GM18868 (cell line): ENCODE data around the gene MIER1.
"Not testable (repeated sequence)": the region's sequence is repeated elsewhere in the genome, so short reads cannot be mapped to it uniquely, and the experiment has no call there.

ENCODE experiments used
- ATAC-seq: cut with Tn5 transposase; IDR thresholded peaks from one replicate; pipeline ENCODE4 v1.9.1; 2021; ENCODE audit warnings: mild to moderate bottlenecking, moderate library complexity; ENCODE audit not compliant: unreplicated experiment

Gene MIER1

DNA sequence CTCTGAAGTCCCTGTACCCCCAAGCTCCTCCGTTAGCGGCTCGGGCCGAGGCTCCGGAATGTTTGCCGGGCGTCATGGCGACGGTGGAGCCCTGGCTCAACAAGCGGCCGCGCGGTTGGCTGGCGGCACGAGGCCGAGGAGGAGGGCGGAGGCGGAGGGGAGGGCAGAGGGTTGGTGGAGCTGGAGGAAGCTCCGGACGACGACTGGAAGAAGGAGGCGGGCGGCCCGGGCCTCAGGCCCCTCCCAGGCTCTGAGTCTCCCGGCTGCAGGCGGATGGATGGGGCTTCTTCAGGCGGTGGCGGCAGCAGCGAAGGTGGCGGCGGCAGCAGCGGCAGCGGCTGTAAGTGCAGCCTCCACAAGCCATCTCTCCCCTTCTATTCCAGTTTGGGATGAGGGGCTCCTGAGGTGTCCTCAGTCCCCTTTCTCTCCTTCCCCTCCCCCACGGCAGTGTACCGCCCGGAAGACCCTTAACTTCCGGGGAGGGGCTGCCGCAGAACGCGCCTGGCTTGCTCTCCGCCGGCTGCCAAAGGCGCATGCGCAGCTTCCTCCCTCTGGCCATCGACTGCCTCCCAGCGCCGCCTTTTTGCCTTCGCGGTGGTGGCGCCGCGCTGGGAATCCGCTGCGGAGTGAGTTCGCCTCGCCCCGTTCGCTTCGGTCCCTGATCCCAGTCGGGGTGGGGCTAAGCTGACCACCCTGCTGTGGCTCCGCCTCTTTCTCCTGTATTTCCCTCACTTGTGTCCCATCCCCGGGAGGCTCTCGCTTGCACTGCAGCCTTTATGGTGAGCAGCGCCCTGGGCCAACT is at the start of gene MIER1, which contains the start of gene DNAI4:
Gene MIER1, plus strand, starts transcription at position 235 of the 802 bp plus-strand sequence. Its CDS starts 39 bp downstream, at position 274.
Gene DNAI4, minus strand, starts transcription at position 101 of the 802 bp plus-strand sequence. Its CDS starts 25 bp downstream, at position 76.
- ATAC-seq: peak; percentile 95

- ATAC-seq: no peak
Observed at GRCh38 chr1:66876664-66877063, 48.1 kb upstream of the MIER1 start.

- ATAC-seq: no peak
Observed at GRCh38 chr1:66889030-66889429, 35.8 kb upstream of the MIER1 start.

DNA sequence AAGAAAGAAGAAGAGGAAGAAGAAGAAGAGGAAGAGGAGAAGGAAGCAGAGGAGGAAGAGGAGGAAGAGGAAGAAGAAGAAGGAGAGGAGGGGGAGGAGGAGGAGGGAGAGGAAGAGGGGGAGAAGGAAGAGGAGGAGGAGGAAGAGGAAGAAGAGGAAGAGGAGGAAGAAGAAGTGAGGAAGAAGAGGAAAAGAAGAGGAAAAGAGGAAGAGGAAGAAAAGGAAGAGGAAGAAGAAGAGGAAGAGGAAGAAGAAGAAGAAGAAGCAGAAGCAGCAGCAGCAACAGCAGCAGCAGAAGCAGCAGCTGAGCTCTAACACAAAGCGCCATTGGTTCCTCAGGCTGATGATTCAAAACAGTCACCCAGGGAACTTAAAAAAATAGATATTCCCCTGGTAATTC is 34.2 kb upstream of the MIER1 start:
- no peak for ATAC-seq

DNA sequence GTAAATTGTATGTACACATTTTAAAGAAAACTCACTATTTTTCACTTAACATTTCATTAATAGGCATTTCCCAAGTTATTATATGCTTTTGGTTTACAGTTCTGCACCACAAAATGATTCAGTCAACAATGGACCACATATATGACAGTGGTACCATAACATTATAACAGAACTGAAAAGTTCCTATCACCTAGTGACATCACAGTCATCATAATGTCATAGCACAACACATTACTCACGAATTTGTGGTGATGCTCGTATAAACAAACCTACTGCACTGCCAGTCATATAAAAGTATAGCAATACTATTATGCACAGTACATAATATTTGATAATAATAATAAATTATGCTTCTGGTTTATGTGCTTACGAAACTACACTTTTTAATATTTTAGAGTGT is 31.1 kb upstream of the MIER1 start:
- no peak for ATAC-seq

DNA sequence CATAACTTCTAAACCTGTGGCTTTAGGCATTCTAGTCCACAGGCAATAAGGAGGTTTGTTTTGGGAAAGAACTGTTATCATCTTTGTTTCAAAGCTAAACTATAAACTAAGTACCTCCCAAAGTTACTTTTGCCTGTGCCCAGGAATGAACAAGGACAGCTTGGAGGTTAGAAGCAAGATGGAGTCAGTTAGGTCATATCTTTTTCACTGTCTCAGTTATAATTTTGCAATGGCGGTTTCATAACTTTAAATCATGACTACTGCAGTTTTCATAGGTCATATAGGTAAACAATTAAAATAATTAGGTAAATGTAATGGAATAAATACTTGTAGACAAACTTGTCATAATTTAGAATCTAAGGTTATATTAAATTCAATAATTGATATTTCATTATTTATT is 9.6 kb upstream of the MIER1 start:
- ATAC-seq: not testable (repeated sequence)

GRCh38 chr1:66916320-66916719 is 8.5 kb upstream of the MIER1 start:
- no peak for ATAC-seq

DNA sequence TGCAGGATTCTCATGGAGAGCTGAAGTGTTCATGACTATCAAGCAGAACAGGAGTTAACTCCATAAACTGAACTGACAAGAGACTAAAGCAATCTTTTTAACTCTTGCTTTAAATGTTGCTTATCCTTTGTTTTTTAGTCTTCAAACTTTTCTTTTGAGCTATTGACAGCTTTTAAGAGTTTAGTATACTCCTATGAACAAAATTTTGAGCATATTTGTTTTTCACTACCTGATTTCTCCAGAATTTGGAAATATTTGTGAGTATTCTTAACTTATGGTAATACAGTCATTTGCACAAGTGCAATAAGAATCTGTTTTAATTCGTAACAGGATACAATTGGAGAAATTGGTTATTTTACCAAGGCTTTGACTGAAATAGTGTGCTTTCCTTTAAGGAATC is 7.3 kb upstream of the MIER1 start:
- ATAC-seq: no peak

DNA sequence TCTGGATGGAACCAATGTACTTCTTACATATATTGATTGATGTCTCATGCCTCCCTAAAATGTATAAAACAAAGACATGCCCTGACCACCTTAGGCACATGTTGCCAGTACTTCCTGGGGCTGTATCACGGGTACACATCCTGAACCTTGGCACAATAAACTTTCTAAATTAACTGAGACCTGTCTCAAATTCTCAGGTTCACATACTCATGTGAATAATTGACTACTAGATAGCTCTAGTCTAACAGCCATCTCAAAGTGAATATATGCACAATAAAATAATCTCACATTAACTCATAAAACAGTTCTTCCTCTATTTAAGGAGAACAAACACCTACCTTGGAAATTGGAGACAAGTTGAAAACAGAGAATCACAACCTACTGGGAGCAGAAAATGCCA is 5.7 kb upstream of the MIER1 start:
- ATAC-seq: no peak

DNA sequence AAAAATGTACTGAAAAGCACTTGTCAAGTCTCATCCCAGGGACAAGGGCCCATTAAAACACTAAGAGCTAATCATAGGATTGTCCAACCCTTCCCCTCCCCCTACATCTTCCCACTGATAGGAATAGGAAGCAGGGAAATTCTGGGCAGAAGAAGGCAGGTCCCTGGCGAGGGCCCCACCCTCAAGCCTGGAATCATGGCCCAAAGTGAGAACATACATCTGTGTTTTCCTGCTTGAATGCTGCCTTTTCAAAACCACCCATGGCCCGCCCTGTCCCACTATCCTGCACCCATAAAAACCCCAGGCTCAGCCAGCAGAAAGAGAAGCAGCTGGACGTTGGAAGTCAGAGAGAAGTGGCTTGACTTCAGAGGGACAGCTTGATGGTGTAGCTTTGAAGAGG is 5.0 kb upstream of the MIER1 start:
- ATAC-seq: no peak

DNA sequence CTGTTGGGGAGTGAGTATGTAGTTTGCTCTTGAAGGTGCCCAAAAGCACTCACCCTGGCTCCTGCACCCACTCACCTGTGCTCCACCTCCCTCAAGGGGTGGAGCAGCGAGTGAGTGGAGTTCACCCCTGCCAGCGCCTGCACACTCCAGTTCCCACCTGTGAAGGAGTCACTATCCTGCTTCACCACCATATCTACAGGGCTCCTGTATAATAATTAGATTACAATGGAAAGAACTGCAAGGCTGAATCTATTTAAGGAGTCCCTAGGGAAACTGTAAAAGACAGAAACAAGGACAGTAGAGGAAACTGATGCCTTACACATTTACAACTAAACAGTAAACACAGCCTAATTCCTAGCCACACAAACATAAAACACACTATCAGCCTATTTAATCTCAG is 4.2 kb upstream of the MIER1 start:
- no peak for ATAC-seq

DNA sequence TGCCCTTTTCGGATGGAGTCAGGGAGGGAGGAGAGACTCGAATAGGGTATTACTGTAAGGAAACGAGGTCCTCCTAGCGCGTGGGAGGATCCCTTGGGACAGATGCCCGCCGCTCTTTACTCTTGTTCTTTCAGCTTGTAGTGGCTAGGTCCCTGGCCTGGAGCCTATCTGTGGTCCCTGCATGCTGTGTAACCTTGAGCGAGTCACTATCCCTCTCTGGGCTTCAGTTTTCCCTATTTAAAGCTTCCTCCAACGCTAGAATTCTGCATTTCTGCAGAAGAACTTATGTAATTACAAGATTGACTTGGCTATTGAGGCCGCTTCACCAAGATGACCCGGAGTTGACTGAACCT is 744 bp downstream of the MIER1 start:
- peak; percentile 0 for ATAC-seq

DNA sequence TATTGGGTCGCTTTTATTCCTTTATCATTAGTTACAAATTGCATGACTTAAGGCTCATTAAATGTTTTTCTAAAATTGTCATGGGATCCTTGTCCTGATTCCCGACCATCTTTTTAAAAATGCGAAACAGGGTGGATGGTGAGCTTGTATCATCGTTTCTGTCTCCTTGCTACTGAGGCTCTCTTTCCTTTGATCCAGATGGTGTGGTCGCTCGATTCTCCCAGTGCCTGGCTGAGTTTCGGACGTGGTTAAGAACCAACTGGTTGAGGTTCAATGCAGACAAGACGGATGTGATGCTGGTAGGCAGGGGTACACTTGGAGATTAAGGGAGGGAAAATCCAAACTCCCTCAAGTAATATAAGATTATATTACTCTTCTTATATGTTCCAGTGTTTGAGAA is 1.2 kb downstream of the MIER1 start:
- ATAC-seq: no peak

GRCh38 chr1:66927528-66927927 is 2.7 kb downstream of the MIER1 start:
- no peak for ATAC-seq

GRCh38 chr1:66929146-66929688 is 4.4 kb downstream of the MIER1 start:
- no peak for ATAC-seq

GRCh38 chr1:66929691-66929998 is 4.9 kb downstream of the MIER1 start:
- no peak for ATAC-seq

GRCh38 chr1:66929999-66930822 is 5.4 kb downstream of the MIER1 start:
- ATAC-seq: peak; percentile 67

DNA sequence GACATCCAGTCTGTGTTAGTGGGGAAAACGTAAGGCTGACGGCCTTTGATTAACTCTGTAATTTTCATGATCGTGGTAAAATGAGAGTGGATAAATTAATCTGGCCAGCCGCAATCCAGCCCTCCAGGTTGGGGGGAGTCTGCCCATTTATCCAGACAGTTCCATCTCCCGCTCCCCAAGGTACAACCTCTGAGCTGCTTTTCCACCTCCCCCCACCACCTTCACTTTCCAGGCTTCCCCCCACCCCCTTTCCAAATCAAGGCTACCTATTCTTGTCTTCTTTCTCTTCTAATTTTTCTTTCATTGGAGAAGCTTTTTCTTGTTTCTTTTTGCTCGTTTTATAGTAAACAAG is 6.0 kb downstream of the MIER1 start:
- ATAC-seq: no peak

DNA sequence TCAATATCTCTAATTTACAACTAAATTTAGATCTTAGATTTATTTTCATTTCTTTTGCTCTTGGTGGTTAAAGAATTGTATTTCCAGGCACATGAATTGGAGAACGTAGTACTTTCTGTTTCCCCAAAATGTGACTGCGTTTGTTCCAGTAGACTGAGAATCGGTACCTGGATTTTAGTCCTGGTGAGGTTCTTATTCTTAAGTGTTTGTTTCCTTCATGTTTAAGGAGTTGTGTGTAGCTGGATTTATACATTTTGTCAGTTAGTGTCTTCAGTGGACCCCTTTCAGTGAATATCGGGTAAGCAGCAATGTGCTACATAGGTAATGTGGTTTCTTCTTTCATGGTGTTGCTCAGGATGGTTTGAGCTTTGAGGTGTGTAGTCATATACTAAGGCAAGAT is 6.8 kb downstream of the MIER1 start:
- no peak for ATAC-seq

DNA sequence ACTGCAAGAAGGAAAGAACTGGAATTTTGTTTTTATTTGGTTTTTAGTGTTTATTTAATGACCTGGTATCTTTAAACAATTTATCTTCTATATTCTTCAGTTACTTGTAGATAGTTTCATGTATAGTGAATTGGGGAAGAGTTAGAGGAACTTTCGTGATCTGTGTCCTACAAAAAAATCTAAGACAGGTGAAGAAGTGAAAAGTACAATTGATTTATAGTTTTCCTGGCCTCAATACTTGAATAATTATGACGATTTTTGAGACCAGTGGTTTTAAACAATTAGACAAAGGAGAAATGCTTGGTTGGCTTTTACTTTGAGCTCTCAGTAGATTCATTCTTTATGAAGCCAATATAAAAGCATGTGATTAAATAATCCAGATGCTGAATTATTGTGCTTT is 7.5 kb downstream of the MIER1 start:
- no peak for ATAC-seq

GRCh38 chr1:66933887-66934700 is 9.3 kb downstream of the MIER1 start:
- no peak for ATAC-seq
